Ascending aorta (tissue), 2 donors: ENCODE results near the gene SMARCC1. TPM values are rescaled to one million over a fixed set of nuclear protein-coding genes. Genes with fewer than 3 reads are reported as not detected.

ENCODE experiments used
- DNase-seq, 2 donors: peaks; one replicate each; pipeline ENCODE4 v3.0.0-alpha.2; 2019; ENCODE audit warnings: low spot score in 2 of 2
- H3K27ac ChIP-seq, 2 donors: fragments of 200-600 bp; sonication (generic); one replicate each; pipeline ENCODE4 v1.5.1; 2016 to 2017; ENCODE audit warnings: mild to moderate bottlenecking in 1 of 2
- H3K27me3 ChIP-seq: fragments of 200-600 bp; sonication (generic); one replicate; pipeline ENCODE4 v1.5.1; 2017
- H3K36me3 ChIP-seq, 2 donors: fragments of 200-600 bp; sonication (generic); one replicate each; pipeline ENCODE4 v1.5.1; 2016
- H3K4me1 ChIP-seq, 2 donors: fragments of 200-600 bp; sonication (generic); one replicate each; pipeline ENCODE4 v1.5.1; 2016 to 2017; ENCODE audit warnings: mild to moderate bottlenecking in 1 of 2
- H3K4me3 ChIP-seq, 2 donors: fragments of 200-600 bp; sonication (generic); one replicate each; pipeline ENCODE4 v1.5.1; 2016 to 2017; ENCODE audit warnings: mild to moderate bottlenecking in 1 of 2
- H3K9me3 ChIP-seq, 2 donors: fragments of 200-600 bp; sonication (generic); one replicate each; pipeline ENCODE4 v1.5.1; 2016
- CTCF ChIP-seq, 3 experiments: fragments of 200-600 bp in 2 of 3; fragments of 450-650 bp in 1 of 3; sonication (generic) in 2 of 3; IDR thresholded peaks; one replicate each; pipeline ENCODE4 v1.5.1; 2016 to 2019; ENCODE audit warnings: antibody characterized with exemption in 3 of 3, mild to moderate bottlenecking in 1 of 3, moderate library complexity in 1 of 3
- intact Hi-C: fragments of 100-400 bp; cut with DNase I; formaldehyde crosslinking; loops from one replicate; pipeline ENCODE4 v1.15.1; 2023
- total RNA-seq: library from RNA; depleted of rRNA; stranded (reverse); fragments of >200 nt; gene quantifications from one replicate; pipeline ENCODE4 v1.1.0, GENCODE V29; 2016

SMARCC1 gene
- total RNA-seq, 1 donor from 2014 or later: 24.8 TPM

- H3K27ac ChIP-seq: no peak overlapping the region
- DNase-seq: no peak
- intact Hi-C loops: no loop called here
- H3K4me3 ChIP-seq: no peak overlapping the region
- no peaks in the 10 kb centered on the region for H3K27me3 ChIP-seq
- no peaks in the 10 kb centered on the region for H3K9me3 ChIP-seq
- H3K4me1 ChIP-seq: no peaks in the 10 kb centered on the region
- TF ChIP-seq CTCF (IDR thresholded peaks at IDR 0.05): no peak
- H3K36me3 ChIP-seq: peaks cover 45 to 77% of the 10 kb centered on the region in 2 donors
These were observed 89.5 kb downstream of the SMARCC1 start for GRCh38 chr3:47692158-47692557.

GRCh38 chr3:47688488-47688887, 93.2 kb downstream of the SMARCC1 start:
- Histone ChIP-seq H3K36me3 (peaks cover 26 to 77% of the 10 kb centered on the region in 2 donors), H3K9me3 (no peaks in the 10 kb centered on the region), H3K27ac (no peak overlapping the region), H3K27me3 (no peaks in the 10 kb centered on the region), H3K4me3 (no peak overlapping the region), H3K4me1 (no peaks in the 10 kb centered on the region)
- intact Hi-C loops: no loop called here
- DNase-seq: no peak
- TF ChIP-seq CTCF (IDR thresholded peaks at IDR 0.05): no peak

GRCh38 chr3:47685037-47685436, 96.7 kb downstream of the SMARCC1 start:
- H3K27me3 ChIP-seq: no peaks in the 10 kb centered on the region
- H3K36me3 ChIP-seq: peaks cover 22 to 62% of the 10 kb centered on the region in 2 donors
- no peaks in the 10 kb centered on the region for H3K9me3 ChIP-seq
- no peak for TF ChIP-seq CTCF (IDR thresholded peaks at IDR 0.05)
- DNase-seq: no peak
- intact Hi-C loops: no loop called here
- no peak overlapping the region for H3K27ac ChIP-seq
- no peak overlapping the region for H3K4me3 ChIP-seq
- H3K4me1 ChIP-seq: no peaks in the 10 kb centered on the region

- no peaks in the 10 kb centered on the region for H3K27me3 ChIP-seq
- H3K27ac ChIP-seq: no peak overlapping the region
- H3K4me1 ChIP-seq: no peaks in the 10 kb centered on the region
- DNase-seq: no peak
- no peaks in the 10 kb centered on the region for H3K9me3 ChIP-seq
- intact Hi-C loops: no loop called here
- no peak overlapping the region for H3K4me3 ChIP-seq
- peaks cover 43 to 66% of the 10 kb centered on the region in 2 donors for H3K36me3 ChIP-seq
- TF ChIP-seq CTCF (IDR thresholded peaks at IDR 0.05): no peak
These were observed 100.7 kb downstream of the SMARCC1 start for GRCh38 chr3:47681016-47681415.

- TF ChIP-seq CTCF (IDR thresholded peaks at IDR 0.05): no peak
- no peak for DNase-seq
- Histone ChIP-seq H3K4me1 (no peaks in the 10 kb centered on the region), H3K27me3 (no peaks in the 10 kb centered on the region), H3K4me3 (no peak overlapping the region), H3K36me3 (peaks cover 59 to 70% of the 10 kb centered on the region in 2 donors), H3K9me3 (no peaks in the 10 kb centered on the region), H3K27ac (no peak overlapping the region)
- intact Hi-C loops: no loop called here
These were observed 103.0 kb downstream of the SMARCC1 start for GRCh38 chr3:47678446-47679338.
